ENCODE results near the gene SLC6A12. TPM values are rescaled to one million over a fixed set of nuclear protein-coding genes. Genes with fewer than 3 reads are reported as not detected.

Gene SLC6A12
- total RNA-seq, 1 experiment from 2014 or later, result 0.17 TPM

- Histone ChIP-seq H2AK5ac (ENCODE audit: insufficient read length, low read length) (no peak overlapping the region), H3K9ac (ENCODE audit: extremely low read depth, insufficient read length, low read length) (no peak overlapping the region), H3K23ac (ENCODE audit: insufficient read length, low read depth, low read length) (no peak overlapping the region), H3K9me3 (ENCODE audit: control insufficient read depth, low read depth, low read length) (peaks cover 8% of the 10 kb centered on the region), H4K20me1 (ENCODE audit: control insufficient read depth, insufficient read depth, insufficient read length) (no peaks in the 10 kb centered on the region), H2AFZ (ENCODE audit: low read length) (no peak overlapping the region), H4K5ac (ENCODE audit: insufficient read length, low read depth, low read length) (no peak overlapping the region), H3K27ac (ENCODE audit: insufficient read length, low read depth, low read length) (no peak overlapping the region), H3K4me2 (ENCODE audit: insufficient read depth, insufficient read length, low read length) (no peak overlapping the region), H3K18ac (ENCODE audit: insufficient read length, low read depth, low read length) (no peak overlapping the region), H2BK15ac (ENCODE audit: low read depth, low read length) (no peak overlapping the region), H3K4ac (ENCODE audit: low read depth, low read length) (no peak overlapping the region), H2BK120ac (ENCODE audit: low read depth, low read length, poor library complexity, severe bottlenecking) (no peak overlapping the region), H4K8ac (replicated peaks; ENCODE audit: insufficient read length, low read depth, low read length) (no peak overlapping the region), H4K91ac (ENCODE audit: insufficient read length, low read depth, low read length) (no peak overlapping the region), H2BK20ac (ENCODE audit: low read depth, low read length, poor library complexity, severe bottlenecking) (no peak overlapping the region), H3K79me1 (ENCODE audit: insufficient read depth, low read depth, low read length, poor library complexity, severe bottlenecking) (no peaks in the 10 kb centered on the region), H2BK12ac (ENCODE audit: insufficient read length, low read depth, low read length) (no peak overlapping the region), H3K79me2 (ENCODE audit: insufficient read depth, low read length) (no peaks in the 10 kb centered on the region), H3K56ac (ENCODE audit: insufficient read length, low read depth, low read length) (no peak overlapping the region), H3K14ac (ENCODE audit: insufficient read depth, low read length) (no peak overlapping the region), H3K23me2 (ENCODE audit: insufficient read length, low read depth, low read length, poor library complexity, severe bottlenecking) (no peaks in the 10 kb centered on the region), H3T11ph (ENCODE audit: low read length) (no peak overlapping the region), H3K4me1 (ENCODE audit: insufficient read depth, low read length) (no peaks in the 10 kb centered on the region), H2BK5ac (ENCODE audit: insufficient read length, low read length) (no peak overlapping the region), H3K27me3 (ENCODE audit: insufficient read depth, low read length) (no peaks in the 10 kb centered on the region)
- H3K36me3 Mint-ChIP-seq (ENCODE audit: insufficient read depth in 1 of 3, low read depth in 3 of 3), result peaks cover 3 to 17% (median 13%) of the 10 kb centered on the region in 3 experiments; a peak in 6 of 7 replicates
- DNase-seq, result peak; percentile 20
- no peak for TF ChIP-seq CTCF (conservative IDR thresholded peaks at IDR 0.05)
- H3K27me3 Mint-ChIP-seq (ENCODE audit: low read depth), result peaks cover 14% of the 10 kb centered on the region
- H3K4me3 Mint-ChIP-seq, result no peak overlapping the region
- no peak overlapping the region for H3K27ac Mint-ChIP-seq
- WGBS (ENCODE audit: extremely low coverage, insufficient read length, low lambda C conversion rate), result no CpG with 5 or more reads among the region's 10 CpGs
- peaks cover 10 to 23% of the 10 kb centered on the region in 2 experiments for H3K4me1 Mint-ChIP-seq
- H3K9me3 Mint-ChIP-seq, result peaks cover 23 to 26% of the 10 kb centered on the region in 2 experiments
Observed at GRCh38 chr12:234891-235415, 21.0 kb upstream of the SLC6A12 start.
